ENCODE results near the gene PPM1B.

Gene PPM1B

GRCh38 chr2:44215827-44216226 is 47.2 kb downstream of the PPM1B start:
- no peaks in the 10 kb centered on the region for H4K20me1 ChIP-seq (ENCODE audit: control insufficient read depth, insufficient read depth, low read depth, low read length)
- no peaks in the 10 kb centered on the region for H3F3A ChIP-seq (ENCODE audit: control insufficient read depth, insufficient read depth)
- no peak overlapping the region for H3K27ac ChIP-seq (ENCODE audit: low read depth, low read length)
- no peaks in the 10 kb centered on the region for H3K4me1 ChIP-seq (ENCODE audit: control insufficient read depth, low read length)
- TF ChIP-seq EZH2phosphoT487 (IDR thresholded peaks at IDR 0.05; ENCODE audit: borderline replicate concordance, low read length) (no peak), CTCF (IDR thresholded peaks at IDR 0.05; ENCODE audit: low read depth, low read length, poor library complexity, severe bottlenecking) (no peak)
- H3K79me2 ChIP-seq (ENCODE audit: control insufficient read depth, low read length), result peaks cover 7% of the 10 kb centered on the region
- H3K9me3 ChIP-seq (ENCODE audit: control insufficient read depth, insufficient read depth, low read length), result no peaks in the 10 kb centered on the region
- H3K9me2 ChIP-seq (replicated peaks; ENCODE audit: control insufficient read depth, low read length), result no peaks in the 10 kb centered on the region
- peaks cover 13% of the 10 kb centered on the region for H3K36me3 ChIP-seq (ENCODE audit: control insufficient read depth, low read length)
- H3K27me3 ChIP-seq (ENCODE audit: control insufficient read depth, low read length), result no peaks in the 10 kb centered on the region
- no peak overlapping the region for H3K4me2 ChIP-seq (ENCODE audit: low read length)
- no peak overlapping the region for H3K4me3 ChIP-seq (ENCODE audit: low read length)

DNA sequence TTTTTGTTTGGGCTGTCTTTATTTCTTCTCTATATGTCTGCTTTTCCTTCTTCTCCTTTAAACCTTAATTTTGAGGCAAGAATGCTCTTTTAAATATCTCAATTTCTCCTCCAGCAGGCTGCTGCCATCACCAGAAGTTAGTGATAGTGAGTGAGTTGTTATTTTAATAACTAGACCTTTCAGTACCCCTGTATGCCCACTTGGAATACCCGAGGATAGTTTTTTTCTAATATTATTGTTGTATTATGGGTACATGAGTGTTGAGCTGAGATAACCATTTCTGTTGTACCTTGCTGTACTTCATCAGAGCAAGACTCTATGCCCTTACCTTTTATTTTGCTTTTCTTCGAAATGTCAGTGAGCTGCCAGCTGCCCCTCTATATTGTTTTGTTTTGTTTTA is 50.1 kb downstream of the PPM1B start:
- H3K9me3 ChIP-seq (ENCODE audit: control insufficient read depth, insufficient read depth, low read length), result no peaks in the 10 kb centered on the region
- H3K27me3 ChIP-seq (ENCODE audit: control insufficient read depth, low read length), result no peaks in the 10 kb centered on the region
- peaks cover 13% of the 10 kb centered on the region for H3K36me3 ChIP-seq (ENCODE audit: control insufficient read depth, low read length)
- TF ChIP-seq EZH2phosphoT487 (IDR thresholded peaks at IDR 0.05; ENCODE audit: borderline replicate concordance, low read length) (no peak), CTCF (IDR thresholded peaks at IDR 0.05; ENCODE audit: low read depth, low read length, poor library complexity, severe bottlenecking) (no peak)
- H3K4me2 ChIP-seq (ENCODE audit: low read length), result no peak overlapping the region
- H3K4me1 ChIP-seq (ENCODE audit: control insufficient read depth, low read length), result no peaks in the 10 kb centered on the region
- H4K20me1 ChIP-seq (ENCODE audit: control insufficient read depth, insufficient read depth, low read depth, low read length), result no peaks in the 10 kb centered on the region
- H3K9me2 ChIP-seq (replicated peaks; ENCODE audit: control insufficient read depth, low read length), result no peaks in the 10 kb centered on the region
- H3K27ac ChIP-seq (ENCODE audit: low read depth, low read length), result no peak overlapping the region
- H3K79me2 ChIP-seq (ENCODE audit: control insufficient read depth, low read length), result peaks cover 2% of the 10 kb centered on the region; the same call in 1 of the 2 replicates
- no peak overlapping the region for H3K4me3 ChIP-seq (ENCODE audit: low read length)
- H3F3A ChIP-seq (ENCODE audit: control insufficient read depth, insufficient read depth), result no peaks in the 10 kb centered on the region

- no peaks in the 10 kb centered on the region for H3F3A ChIP-seq (ENCODE audit: control insufficient read depth, insufficient read depth)
- H3K27ac ChIP-seq (ENCODE audit: low read depth, low read length), result no peak overlapping the region
- H3K4me2 ChIP-seq (ENCODE audit: low read length), result no peak overlapping the region
- no peaks in the 10 kb centered on the region for H3K9me2 ChIP-seq (replicated peaks; ENCODE audit: control insufficient read depth, low read length)
- H4K20me1 ChIP-seq (ENCODE audit: control insufficient read depth, insufficient read depth, low read depth, low read length), result no peaks in the 10 kb centered on the region
- no peaks in the 10 kb centered on the region for H3K79me2 ChIP-seq (ENCODE audit: control insufficient read depth, low read length)
- H3K4me1 ChIP-seq (ENCODE audit: control insufficient read depth, low read length), result no peaks in the 10 kb centered on the region
- TF ChIP-seq EZH2phosphoT487 (IDR thresholded peaks at IDR 0.05; ENCODE audit: borderline replicate concordance, low read length) (no peak), CTCF (IDR thresholded peaks at IDR 0.05; ENCODE audit: low read depth, low read length, poor library complexity, severe bottlenecking) (no peak)
- H3K4me3 ChIP-seq (ENCODE audit: low read length), result no peak overlapping the region
- H3K36me3 ChIP-seq (ENCODE audit: control insufficient read depth, low read length), result peaks cover 12% of the 10 kb centered on the region; the same call in 1 of the 2 replicates
- no peaks in the 10 kb centered on the region for H3K9me3 ChIP-seq (ENCODE audit: control insufficient read depth, insufficient read depth, low read length)
- H3K27me3 ChIP-seq (ENCODE audit: control insufficient read depth, low read length), result no peaks in the 10 kb centered on the region
Observed at GRCh38 chr2:44226753-44227152, 58.1 kb downstream of the PPM1B start.
